Neuron (in vitro differentiated cells): ENCODE data around the gene LYRM1.

Source experiments
- H2AFZ ChIP-seq: one replicate; pipeline ENCODE4 v1.6.1; 2013; ENCODE audit warnings: low read depth, mild to moderate bottlenecking, inconsistent platforms, low read length, moderate library complexity
- H3K27me3 ChIP-seq: one replicate; pipeline ENCODE4 v1.6.1; 2013; ENCODE audit warnings: low read length; ENCODE audit not compliant: insufficient read depth
- H3K36me3 ChIP-seq: one replicate; pipeline ENCODE4 v1.6.1; 2013; ENCODE audit warnings: low read length; ENCODE audit not compliant: insufficient read depth
- H3K4me1 ChIP-seq: one replicate; pipeline ENCODE4 v1.6.1; 2013; ENCODE audit warnings: low read length; ENCODE audit not compliant: insufficient read depth
- H3K4me3 ChIP-seq: 2 replicates; pipeline ENCODE4 v1.5.1; 2013; ENCODE audit warnings: mild to moderate bottlenecking, low read length, moderate library complexity
- H3K9me3 ChIP-seq: one replicate; pipeline ENCODE4 v1.6.1; 2013; ENCODE audit warnings: low read length

Gene LYRM1

DNA sequence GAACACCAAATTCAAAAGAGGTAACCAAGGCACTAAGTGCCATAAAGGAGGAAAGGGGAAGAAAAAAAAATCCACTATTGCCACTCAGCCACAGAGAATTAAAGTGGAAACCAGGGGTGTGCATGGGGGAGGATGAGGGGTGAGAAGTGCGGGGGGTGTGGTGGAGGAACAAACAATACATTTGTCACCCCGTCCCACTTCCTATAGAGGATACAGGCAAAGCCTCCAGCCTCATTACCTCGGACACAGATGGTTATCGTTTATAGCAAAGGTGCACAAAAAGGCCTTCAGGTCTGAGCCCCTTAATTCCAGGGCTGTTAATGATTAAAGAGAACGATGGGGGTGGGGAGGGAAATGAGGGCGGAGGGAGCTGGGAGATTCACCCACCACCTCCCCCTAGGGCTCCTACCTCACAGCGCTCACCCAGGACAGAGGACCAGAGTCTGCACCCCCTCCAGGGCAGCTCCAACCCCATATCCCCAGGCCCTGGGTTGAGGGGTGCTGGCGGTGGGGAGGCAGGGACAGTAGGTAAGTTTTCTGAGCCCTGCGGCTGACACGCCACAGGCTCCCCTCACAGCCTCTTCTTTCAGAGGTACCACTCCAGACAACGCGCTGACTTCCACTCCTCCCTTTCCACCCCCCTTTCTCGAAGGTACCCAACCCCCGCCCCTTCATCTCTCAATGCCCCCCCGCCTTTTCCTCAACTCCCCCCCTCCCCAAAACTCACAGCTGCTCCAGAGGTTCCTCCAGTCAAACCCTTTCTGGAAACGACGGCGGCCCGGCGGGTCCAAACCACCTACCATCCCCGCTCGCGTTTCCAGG lies 883 bp upstream of the LYRM1 start:
- H3K4me3 ChIP-seq = peak overlapping the region; percentile 99
- H2AFZ ChIP-seq = peak overlapping the region; percentile 44
- no peaks in the 10 kb centered on the region for H3K9me3 ChIP-seq
- peaks cover 18% of the 10 kb centered on the region for H3K4me1 ChIP-seq
- H3K36me3 ChIP-seq = peaks cover 9% of the 10 kb centered on the region
- no peaks in the 10 kb centered on the region for H3K27me3 ChIP-seq

GRCh38 chr16:20901068-20901435 lies 481 bp downstream of the LYRM1 start:
- no peaks in the 10 kb centered on the region for H3K9me3 ChIP-seq
- peak overlapping the region; percentile 99 for H3K4me3 ChIP-seq
- peaks cover 9% of the 10 kb centered on the region for H3K36me3 ChIP-seq
- no peaks in the 10 kb centered on the region for H3K27me3 ChIP-seq
- H3K4me1 ChIP-seq = peaks cover 18% of the 10 kb centered on the region
- peak overlapping the region; percentile 45 for H2AFZ ChIP-seq

- peak overlapping the region; percentile 45 for H2AFZ ChIP-seq
- H3K27me3 ChIP-seq = no peaks in the 10 kb centered on the region
- H3K9me3 ChIP-seq = no peaks in the 10 kb centered on the region
- H3K36me3 ChIP-seq = peaks cover 9% of the 10 kb centered on the region
- peak overlapping the region; percentile 99 for H3K4me3 ChIP-seq
- H3K4me1 ChIP-seq = peaks cover 18% of the 10 kb centered on the region
Measured at GRCh38 chr16:20901436-20902112, 1.0 kb downstream of the LYRM1 start.

- H3K36me3 ChIP-seq = peaks cover 2% of the 10 kb centered on the region
- H3K9me3 ChIP-seq = no peaks in the 10 kb centered on the region
- H3K4me3 ChIP-seq = no peak overlapping the region
- no peaks in the 10 kb centered on the region for H3K27me3 ChIP-seq
- H3K4me1 ChIP-seq = peaks cover 18% of the 10 kb centered on the region
- H2AFZ ChIP-seq = no peak overlapping the region
Measured at GRCh38 chr16:20902426-20902825, 1.9 kb downstream of the LYRM1 start.

- Histone ChIP-seq H3K4me1 (peaks cover 15% of the 10 kb centered on the region), H3K36me3 (no peaks in the 10 kb centered on the region), H3K9me3 (no peaks in the 10 kb centered on the region), H3K4me3 (no peak overlapping the region), H3K27me3 (no peaks in the 10 kb centered on the region), H2AFZ (no peak overlapping the region)
Measured at GRCh38 chr16:20903116-20903898, 2.7 kb downstream of the LYRM1 start.

GRCh38 chr16:20903899-20904506 lies 3.4 kb downstream of the LYRM1 start:
- Histone ChIP-seq H3K4me3 (no peak overlapping the region), H2AFZ (no peak overlapping the region), H3K36me3 (no peaks in the 10 kb centered on the region), H3K9me3 (no peaks in the 10 kb centered on the region), H3K4me1 (peaks cover 9% of the 10 kb centered on the region), H3K27me3 (no peaks in the 10 kb centered on the region)

GRCh38 chr16:20904507-20905081 lies 4.0 kb downstream of the LYRM1 start:
- H3K4me1 ChIP-seq = peaks cover 7% of the 10 kb centered on the region
- H3K9me3 ChIP-seq = no peaks in the 10 kb centered on the region
- no peaks in the 10 kb centered on the region for H3K27me3 ChIP-seq
- H3K36me3 ChIP-seq = no peaks in the 10 kb centered on the region
- H3K4me3 ChIP-seq = no peak overlapping the region
- no peak overlapping the region for H2AFZ ChIP-seq

DNA sequence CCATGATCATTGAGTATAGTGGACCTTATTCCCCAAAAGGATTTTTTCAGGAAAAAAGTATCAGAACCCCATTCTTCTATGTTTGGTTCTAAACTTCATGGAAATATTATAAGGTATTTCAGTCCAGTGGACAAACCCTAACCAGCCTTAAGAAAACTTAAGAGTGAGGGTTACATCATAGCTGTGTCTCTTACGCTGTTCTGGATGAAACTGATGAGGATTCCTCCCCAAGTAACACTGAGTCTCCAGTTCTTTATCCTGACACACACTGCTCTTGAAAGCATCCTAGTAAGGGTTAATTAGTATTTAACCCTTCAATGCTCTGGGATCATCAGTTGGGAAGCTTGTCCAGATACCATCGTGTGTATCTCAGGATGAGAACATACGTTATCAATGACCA lies 5.0 kb downstream of the LYRM1 start:
- H2AFZ ChIP-seq = no peak overlapping the region
- no peaks in the 10 kb centered on the region for H3K27me3 ChIP-seq
- no peaks in the 10 kb centered on the region for H3K36me3 ChIP-seq
- H3K4me3 ChIP-seq = no peak overlapping the region
- H3K9me3 ChIP-seq = no peaks in the 10 kb centered on the region
- H3K4me1 ChIP-seq = peaks cover 7% of the 10 kb centered on the region

DNA sequence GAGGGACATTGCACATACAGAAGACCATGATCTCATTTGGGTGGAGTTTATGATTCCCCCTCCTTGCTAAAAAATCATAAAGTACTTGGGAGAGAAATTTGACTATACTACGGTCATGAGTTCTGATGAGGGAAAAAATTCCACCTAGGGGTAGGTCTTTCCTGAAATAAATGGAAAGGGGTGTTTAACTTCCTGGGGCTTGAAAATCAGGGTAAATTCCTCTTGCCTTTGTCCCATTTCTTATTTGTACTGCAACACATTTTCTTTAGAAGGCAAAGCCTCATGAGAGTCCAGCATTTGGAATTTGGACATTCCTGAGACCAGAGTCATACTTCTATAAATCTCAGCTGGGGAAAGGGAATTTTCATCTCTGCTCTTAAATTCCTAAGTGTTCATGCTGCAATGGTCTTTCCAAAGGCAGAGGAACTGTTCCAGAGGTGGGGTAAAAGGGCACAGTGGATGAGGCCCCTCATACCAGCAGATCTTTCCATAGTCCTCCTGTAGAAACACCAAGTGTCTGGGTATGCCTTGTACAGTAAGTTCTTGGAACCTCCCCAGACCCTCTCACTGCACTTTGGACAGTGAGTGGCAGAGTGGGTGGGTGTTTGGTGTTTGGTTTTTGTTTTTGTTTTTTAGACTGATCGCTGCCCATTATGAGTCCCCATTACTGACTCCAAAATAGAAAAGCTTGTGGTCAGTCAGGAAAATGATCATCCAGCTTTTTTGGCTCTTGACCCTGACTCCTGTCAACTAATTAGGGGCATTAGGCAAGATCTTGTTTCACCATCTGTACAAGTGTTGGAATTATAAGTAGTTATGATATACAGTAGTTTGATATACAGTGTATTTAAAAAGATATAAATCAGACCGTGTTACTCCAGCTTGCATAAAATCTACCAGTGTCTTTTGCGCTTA lies 6.0 kb downstream of the LYRM1 start:
- H3K4me3 ChIP-seq = no peak overlapping the region
- no peaks in the 10 kb centered on the region for H3K27me3 ChIP-seq
- H3K9me3 ChIP-seq = no peaks in the 10 kb centered on the region
- no peaks in the 10 kb centered on the region for H3K36me3 ChIP-seq
- H2AFZ ChIP-seq = no peak overlapping the region
- H3K4me1 ChIP-seq = peaks cover 5% of the 10 kb centered on the region

DNA sequence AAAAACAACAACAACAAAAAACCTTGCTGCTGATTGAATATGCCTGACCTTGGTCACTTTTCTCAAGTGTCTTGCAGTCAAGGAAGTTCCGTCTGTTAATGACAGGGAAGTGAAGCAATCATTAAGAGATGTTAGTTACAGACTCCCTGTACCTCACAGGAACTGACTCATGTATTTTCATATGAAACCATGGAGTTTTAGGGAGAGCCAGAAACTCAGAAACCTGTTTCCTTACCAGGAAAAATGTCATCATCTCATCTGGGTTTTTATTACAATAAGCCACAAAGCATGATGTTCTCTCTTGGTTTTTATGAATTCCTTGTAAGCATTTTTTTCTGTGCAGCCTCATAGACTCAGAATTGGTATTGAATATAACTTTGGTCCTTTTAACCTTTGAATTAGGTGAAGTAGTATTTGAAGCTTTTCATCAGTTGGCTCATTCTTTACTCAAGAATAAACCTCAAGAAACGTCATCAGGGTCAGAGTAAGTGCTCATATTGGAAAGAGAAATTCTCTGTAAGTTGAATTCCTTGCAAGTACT lies 10.3 kb downstream of the LYRM1 start:
- no peaks in the 10 kb centered on the region for H3K4me1 ChIP-seq
- H2AFZ ChIP-seq = no peak overlapping the region
- no peak overlapping the region for H3K4me3 ChIP-seq
- no peaks in the 10 kb centered on the region for H3K9me3 ChIP-seq
- no peaks in the 10 kb centered on the region for H3K27me3 ChIP-seq
- peaks cover 3% of the 10 kb centered on the region for H3K36me3 ChIP-seq

DNA sequence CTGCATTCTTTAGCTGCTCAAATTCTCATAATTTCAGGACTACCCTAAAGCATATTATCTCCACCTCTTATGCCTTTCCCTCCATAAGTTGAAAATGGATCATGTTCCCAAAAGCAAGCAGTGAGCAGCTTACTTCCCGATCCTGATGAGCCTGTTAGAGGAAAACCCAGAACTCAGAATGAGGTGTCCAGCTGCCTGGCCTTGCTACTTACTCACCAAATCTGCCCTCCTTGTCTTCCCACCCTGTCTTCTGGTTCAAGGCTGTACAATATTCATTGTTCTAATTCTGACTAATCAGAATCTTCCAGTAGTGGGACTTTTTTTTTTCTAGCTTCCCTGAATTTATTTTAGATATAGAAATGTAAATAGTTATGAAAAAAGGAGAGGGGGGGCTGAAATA lies 10.8 kb downstream of the LYRM1 start:
- H3K36me3 ChIP-seq = peaks cover 3% of the 10 kb centered on the region
- H3K4me3 ChIP-seq = no peak overlapping the region
- no peaks in the 10 kb centered on the region for H3K9me3 ChIP-seq
- H3K27me3 ChIP-seq = no peaks in the 10 kb centered on the region
- no peaks in the 10 kb centered on the region for H3K4me1 ChIP-seq
- no peak overlapping the region for H2AFZ ChIP-seq

DNA sequence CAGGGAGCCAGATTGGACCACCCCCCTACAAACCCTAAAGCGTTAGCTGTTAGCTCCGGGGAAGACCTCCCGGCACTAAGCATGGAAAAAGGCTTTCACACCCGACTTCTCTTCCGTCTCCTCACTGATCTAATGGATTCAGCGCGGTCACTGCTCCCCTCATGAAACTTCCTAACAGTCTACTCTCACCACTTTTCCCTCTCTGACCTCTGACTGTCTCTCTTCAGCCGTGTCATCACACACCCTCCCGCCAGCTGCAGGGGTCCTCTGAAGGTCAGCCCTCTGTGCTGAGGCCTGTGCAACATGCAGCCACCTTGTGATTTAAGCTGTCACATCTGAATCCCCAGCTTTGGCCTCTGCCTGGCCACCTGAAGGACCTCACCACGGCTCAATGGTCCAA lies 15.7 kb downstream of the LYRM1 start:
- H2AFZ ChIP-seq = no peak overlapping the region
- H3K4me1 ChIP-seq = no peaks in the 10 kb centered on the region
- no peaks in the 10 kb centered on the region for H3K9me3 ChIP-seq
- H3K4me3 ChIP-seq = no peak overlapping the region
- no peaks in the 10 kb centered on the region for H3K27me3 ChIP-seq
- H3K36me3 ChIP-seq = peaks cover 6% of the 10 kb centered on the region
